GM10266 (cell line): ENCODE measurements around the gene OR2M2.

ENCODE experiments used
- DNase-seq: peaks from one replicate; pipeline ENCODE4 v3.0.0; 2012; ENCODE audit errors: extremely low spot score
- TF ChIP-seq, protein P1 (sequence below): IDR thresholded peaks from 2 replicates; pipeline ENCODE4 v1.5.1; 2012; ENCODE audit warnings: mild to moderate bottlenecking, low read depth; ENCODE audit not compliant: control insufficient read depth, insufficient read depth; ENCODE audit errors: missing control alignments

Gene OR2M2

DNA sequence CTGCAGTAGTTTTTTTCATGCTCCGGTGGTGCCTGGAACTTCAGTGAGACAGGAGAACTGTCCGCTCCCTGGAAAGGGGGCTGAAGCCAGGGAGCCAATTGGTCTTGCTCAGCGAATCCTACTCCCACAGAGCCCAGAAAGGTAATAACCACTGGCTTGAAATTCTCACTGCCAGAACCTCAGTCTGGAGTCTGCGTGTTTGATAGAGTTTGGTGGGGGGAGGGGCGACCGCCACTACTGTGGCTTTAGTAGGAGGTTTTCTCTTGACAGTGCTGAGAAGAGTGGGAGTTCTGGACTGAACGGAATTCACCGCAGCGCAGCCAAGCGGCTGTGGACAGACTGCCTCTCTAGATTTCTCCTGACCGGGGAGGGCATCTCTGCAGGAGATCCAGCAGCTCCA lies 14.4 kb downstream of the OR2M2 start:
- TF ChIP-seq, protein P1, sequence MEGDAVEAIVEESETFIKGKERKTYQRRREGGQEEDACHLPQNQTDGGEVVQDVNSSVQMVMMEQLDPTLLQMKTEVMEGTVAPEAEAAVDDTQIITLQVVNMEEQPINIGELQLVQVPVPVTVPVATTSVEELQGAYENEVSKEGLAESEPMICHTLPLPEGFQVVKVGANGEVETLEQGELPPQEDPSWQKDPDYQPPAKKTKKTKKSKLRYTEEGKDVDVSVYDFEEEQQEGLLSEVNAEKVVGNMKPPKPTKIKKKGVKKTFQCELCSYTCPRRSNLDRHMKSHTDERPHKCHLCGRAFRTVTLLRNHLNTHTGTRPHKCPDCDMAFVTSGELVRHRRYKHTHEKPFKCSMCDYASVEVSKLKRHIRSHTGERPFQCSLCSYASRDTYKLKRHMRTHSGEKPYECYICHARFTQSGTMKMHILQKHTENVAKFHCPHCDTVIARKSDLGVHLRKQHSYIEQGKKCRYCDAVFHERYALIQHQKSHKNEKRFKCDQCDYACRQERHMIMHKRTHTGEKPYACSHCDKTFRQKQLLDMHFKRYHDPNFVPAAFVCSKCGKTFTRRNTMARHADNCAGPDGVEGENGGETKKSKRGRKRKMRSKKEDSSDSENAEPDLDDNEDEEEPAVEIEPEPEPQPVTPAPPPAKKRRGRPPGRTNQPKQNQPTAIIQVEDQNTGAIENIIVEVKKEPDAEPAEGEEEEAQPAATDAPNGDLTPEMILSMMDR = no peak
- no peak for DNase-seq

DNA sequence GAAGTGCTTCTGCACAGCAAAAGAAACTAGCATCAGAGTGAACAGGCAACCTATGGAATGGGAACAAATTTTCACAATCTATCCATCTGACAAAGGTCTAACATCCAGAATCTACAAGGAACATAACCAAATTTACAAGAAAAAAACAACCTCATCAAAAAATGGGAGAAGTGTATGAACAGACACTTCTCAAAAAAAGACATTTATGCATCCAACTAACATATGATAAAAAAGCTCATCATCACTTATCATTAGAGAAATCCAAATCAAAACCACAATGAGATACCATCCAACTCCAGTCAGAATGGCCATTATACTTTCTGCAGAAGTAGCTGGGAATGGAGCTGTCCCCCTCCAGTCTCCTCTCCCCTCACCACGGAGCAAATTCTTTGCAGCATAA lies 19.5 kb downstream of the OR2M2 start:
- no peak for DNase-seq
- TF ChIP-seq, protein P1 = no peak

DNA sequence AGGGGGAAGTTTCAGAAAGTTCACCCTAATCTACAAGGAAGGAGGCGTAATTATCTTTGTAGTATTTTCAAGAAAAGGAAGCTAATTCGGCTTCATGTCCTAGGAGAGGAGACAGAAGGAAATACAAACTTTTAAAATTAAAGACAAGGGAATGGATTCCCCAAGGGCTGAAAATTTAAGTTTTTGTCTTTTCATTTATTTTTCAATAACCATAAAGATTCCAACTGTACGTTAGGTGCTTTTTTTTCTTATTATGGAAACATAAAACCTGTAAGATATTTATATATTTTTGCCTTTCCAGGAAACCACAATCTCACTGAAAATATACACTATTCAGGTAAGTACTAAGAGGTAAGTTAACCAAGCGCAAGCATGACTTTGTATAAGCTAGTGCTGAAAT lies 22.3 kb downstream of the OR2M2 start, which contains the start of gene OR2M3:
Gene OR2M3, plus strand, starts transcription at position 301 of the 400 bp plus-strand sequence. CDS start 5,803 bp downstream, outside the sequence.
- no peak for DNase-seq

DNA sequence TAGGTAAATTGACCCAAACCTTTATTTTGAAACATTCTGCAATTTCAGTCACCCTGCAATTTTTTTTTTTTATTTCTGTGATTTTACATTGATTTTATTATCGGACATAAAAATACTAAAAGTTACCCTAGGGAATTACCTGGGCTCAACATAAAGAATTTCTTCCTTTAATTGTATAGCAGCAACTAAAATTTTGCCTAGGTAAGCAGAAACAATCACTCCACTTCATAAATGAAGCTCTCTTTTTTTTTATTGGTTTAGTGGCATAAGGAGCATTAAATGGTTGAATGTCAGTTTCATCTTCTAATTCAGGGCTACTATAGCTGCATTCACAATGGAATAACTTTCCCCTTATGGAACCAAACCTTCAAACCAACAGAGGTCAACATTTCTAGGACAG lies 41.3 kb downstream of the OR2M2 start:
- no peak for DNase-seq
- TF ChIP-seq, protein P1 = no peak

More for the DNA sequence above, 22.3 kb downstream of the OR2M2 start, which contains the start of gene OR2M3:
- TF ChIP-seq, protein P1 = no peak

DNA sequence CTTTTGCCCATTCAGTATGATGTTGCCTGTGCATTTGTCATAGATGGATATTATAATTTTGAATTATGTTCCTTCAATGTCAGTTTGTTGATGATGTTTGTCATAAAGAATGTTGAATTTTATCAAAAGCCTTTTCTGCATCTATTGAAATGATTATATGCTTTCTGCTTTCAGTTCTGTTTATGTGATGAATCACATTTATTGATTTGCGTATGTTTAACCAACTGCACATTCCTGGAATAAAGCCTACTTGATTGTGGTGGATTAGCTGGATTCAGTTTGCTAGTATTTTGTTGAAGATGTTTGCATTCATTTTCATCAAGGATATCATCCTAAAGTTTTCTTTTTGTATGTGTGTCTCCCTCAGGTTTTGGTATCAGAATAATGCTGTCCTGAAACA lies 50.9 kb downstream of the OR2M2 start:
- DNase-seq = no peak
- TF ChIP-seq, protein P1 = no peak

DNA sequence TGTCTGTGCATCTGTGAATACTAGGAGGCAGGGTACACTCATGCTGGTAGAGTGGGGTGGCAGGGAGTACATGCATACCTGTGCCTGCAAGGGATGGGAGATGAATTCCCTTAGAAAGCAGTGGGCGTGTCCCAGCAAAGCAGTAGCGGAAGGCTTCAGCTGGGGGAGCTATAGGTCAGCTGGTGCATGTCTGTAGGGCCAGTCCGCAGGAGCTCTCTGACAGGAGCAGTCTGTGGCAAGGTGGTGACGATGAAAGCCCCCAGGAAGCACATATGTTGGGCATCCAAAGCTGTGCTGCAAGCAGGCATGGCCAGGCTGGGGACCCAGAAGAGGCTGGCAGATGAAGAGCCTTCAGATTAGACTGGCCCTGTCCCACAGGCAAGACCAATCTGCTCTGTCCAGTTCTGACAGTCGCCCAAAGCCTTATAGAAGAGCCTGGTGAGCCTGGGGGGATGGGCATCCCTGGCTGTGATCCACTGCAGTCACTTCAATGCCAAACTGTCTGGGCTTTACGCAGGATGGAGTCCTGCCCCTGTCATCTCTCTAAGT lies 54.8 kb downstream of the OR2M2 start:
- TF ChIP-seq, protein P1 = no peak
- DNase-seq = no peak
